NCI-H2081 treated with DMSO at 0.1 percent for 48 hours (cell line): ENCODE measurements around the gene RMI1.

Experiments used
- DNase-seq: peaks from one replicate; lab custom pipeline; 2025; lab: John Stamatoyannopoulos, UW

The RMI1 gene

DNA sequence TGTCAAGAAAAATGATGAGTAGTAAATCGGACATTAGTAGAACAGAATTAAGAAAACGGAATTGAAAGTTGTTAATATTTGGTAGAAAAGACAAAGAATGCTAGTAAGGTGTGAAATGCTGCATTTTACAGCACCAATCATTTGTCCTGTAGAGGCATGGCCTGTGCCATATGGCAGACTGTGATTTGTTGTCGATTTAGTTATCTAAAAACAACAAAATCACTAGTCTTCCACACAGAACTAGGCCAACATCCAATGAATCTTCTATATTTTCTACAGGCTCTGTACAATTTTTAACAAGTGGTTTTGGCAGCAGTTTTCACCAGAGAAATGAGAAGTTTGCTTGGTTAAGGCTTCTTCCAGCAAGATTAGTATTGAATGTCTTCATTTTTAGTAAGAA, 11.0 kb upstream of the RMI1 start:
- no peak for DNase-seq

DNA sequence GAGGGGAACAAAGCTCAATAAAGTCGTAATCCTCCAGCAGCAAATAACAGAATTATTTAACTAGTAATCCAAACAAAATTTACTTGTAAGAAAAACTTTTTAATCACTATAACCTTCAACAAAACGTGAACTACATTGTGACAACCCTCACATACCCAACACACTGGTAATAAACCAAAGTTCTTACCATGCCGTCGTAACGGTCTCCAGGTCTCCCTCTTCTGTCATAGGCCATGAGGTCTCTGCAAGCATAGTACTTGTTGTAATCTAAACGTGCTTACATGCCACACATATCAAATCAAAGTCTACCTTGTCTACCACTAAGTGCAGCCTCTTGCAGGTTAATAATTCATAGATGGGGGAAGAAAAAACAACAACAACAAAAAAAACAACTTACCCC, 9.1 kb upstream of the RMI1 start:
- no peak for DNase-seq

DNA sequence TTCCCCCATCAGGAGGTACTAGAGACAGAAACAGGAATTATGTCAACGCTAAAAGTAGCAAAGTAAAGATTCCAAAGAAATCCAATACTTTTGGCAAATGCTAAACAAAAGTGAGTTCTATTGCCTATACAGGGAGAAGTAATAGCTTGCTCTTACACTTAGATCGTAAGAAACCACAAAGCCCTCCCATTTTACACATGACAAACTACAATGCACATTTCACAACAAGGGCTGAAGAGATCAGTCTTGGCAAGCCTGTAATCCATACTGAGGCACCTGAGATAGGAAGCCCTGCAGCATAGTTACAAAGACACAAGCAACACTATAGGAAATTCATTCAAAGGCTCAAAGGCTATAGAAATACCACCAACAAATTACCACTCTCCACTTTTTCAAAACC, 8.3 kb upstream of the RMI1 start:
- no peak for DNase-seq

DNA sequence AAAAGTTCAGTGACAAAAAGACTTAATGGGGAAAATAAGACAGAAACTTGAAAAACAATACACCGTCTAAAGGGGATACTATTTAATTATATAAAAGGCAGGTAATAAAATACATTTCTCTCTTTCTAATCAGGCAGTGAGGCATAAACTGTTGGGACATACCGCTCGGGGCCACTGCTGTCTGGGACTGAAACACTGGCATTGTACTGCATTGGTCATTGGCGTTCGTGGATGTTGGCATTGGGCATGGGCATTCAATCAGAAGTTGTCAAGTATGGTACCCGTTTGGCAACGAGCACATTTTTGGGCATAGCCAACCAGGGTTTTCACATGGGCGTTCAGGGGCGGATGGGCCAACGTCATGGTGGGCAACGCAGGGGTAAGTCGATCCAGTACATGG, 5.3 kb upstream of the RMI1 start:
- DNase-seq: no peak

DNA sequence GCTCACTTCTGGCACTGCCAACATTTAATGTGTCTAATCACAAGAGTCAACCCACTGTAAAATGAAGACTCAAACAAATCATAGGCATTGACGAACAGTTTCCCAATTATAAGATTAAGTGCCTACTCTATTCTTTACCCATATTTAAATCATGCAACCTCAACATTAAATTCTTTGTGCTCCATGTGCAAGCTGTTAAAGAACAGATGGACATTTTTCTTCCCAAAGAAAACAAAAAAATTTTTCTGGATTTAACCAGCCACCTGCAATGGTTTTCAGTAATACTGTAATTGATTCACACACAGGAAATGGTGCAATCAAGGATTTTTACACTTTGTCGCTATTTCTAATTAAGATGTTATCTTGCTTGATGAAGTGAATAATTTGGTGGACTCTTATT, 4.2 kb upstream of the RMI1 start:
- DNase-seq: no peak

DNA sequence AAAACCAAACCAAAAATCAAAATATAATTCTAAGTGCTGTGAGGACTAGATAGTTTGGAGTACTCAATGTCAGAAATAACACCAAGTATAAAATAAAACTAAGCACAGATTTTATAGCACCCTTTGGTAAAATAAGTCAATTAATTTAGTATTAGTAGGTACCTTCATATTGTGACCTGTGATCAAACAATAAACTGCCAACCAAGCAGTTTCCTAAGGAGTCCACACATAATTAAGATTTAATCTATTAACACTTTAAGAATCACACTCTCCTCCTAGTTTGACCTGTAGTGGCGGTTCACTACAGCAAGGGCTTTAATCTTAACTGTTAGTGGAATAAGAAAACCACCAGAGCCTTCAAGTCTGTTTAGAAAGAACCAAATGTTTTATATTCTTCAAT, 3.4 kb upstream of the RMI1 start:
- DNase-seq: no peak

DNA sequence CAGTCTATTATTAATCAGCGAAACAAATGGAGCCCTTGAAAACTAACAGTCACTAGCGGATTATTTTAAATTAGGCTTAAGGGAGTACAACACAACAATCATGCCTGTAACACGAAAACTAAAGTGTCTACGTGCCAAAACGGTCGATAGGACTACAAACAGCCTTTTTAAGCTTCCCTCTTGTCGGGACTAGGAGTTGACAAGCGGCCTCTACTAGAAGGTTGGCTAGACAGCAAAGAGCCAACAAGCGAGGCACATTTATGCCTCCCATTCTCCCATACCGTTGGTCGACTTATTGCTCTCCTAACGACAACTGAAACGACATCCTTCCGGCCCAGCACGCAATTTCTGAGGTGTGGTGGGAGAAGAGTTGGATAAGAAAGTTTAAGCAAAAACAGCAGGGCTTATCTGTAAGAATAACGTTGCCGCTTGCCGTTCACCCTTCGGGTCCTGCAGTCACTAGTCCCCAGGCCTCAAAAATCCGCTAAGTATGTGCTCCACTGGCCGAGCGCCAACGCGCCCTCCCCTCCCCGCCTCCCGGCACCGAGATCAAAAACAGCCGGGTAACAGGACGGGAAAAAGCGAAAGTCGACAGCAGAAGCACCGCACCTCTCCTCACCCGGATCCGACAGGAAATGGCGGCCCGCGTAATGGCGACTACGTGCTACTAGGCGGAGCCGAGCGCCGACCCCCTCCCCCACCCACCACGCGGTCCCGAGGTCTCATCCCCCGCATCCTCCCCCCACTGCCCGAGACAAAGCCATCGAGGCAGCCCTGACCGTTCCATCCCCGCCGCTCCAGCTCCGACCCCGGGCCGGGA, 1.4 kb upstream of the RMI1 start:
- no peak for DNase-seq

DNA sequence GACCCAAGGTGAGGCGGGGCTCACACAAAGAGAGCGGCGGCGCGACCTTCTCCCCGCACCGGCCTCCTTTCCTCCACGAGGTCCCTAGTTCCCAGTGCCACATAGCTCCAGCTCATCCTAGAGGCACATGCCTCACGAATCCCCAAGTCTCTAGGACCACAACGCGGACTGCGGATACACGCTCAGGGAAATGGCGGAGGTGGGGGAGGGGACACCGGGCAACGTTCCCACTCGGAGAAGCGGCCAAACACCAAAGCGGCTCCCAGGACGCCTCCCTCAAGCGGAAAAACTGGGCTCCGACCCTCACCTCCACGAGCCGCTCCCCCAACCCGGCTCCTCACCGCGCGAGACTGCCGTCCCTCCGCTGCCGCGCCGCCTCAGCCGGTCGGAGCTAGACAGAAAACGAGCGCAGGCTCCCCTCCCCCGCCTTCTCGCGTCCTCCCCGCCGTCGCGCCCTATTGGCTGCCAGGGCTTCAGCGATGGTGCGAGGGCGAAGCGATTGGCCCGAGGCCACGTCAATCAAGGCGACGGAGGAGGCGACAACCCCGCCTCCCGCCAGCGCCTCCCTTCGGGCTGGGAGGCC, 702 bp upstream of the RMI1 start, which contains the start of gene HNRNPK:
HNRNPK (minus strand) TSS at position 404 of the 583 bp plus-strand sequence. CDS start 1,963 bp downstream, outside the sequence.
- DNase-seq: peak; percentile 77

DNA sequence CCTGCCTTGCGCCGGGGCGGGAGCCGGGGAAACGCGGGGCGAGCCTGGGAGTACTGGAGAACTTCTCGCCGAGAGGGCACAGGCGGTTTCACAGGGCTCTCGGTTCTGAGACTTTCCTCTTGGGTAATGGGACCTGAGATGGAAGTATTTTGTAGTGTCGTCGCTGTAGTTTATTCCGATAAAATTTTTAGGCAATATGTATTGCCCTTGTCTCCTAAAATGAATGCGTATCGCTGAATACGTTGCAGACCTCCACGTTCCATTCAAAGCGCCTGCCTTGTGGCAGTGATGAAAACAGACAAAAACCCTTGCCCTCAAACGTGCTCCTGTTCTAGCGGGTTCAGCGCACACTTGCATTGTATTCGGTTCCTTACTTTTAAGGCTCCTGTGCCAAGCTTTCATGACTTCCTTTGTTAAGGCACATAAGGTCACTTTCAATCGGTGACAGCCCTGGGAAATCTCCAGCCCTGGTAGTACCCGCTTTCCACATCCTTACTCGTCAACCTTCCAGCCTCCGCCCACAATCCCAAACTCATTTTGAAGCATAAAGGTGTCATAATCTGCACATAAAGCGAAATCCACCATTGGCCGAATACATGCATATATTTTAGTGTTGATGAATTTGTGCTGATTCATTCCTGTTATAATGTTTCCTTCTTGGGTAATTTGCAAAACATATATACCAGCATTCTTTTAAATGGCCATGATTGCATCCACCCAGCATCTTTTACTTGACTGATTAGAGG, 694 bp downstream of the RMI1 start:
- no peak for DNase-seq

DNA sequence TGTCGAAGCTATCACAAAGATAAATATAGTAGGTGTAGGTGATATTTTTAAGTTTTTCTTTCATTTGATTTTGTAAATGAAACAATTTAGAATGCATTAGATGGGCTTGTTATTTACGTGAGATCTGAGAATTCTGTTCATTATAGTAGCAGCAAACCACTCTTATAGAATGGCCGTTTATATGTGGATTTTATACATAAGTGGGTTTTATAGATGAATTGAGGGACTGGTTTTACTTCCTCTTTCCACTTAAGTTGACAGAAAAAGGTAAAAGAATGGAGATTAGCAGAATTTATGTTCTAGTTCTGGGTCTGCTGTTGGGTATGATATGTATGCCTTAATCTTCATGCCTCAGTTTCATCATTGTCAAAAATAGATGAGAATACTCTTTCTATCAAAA, 5.6 kb downstream of the RMI1 start:
- no peak for DNase-seq

DNA sequence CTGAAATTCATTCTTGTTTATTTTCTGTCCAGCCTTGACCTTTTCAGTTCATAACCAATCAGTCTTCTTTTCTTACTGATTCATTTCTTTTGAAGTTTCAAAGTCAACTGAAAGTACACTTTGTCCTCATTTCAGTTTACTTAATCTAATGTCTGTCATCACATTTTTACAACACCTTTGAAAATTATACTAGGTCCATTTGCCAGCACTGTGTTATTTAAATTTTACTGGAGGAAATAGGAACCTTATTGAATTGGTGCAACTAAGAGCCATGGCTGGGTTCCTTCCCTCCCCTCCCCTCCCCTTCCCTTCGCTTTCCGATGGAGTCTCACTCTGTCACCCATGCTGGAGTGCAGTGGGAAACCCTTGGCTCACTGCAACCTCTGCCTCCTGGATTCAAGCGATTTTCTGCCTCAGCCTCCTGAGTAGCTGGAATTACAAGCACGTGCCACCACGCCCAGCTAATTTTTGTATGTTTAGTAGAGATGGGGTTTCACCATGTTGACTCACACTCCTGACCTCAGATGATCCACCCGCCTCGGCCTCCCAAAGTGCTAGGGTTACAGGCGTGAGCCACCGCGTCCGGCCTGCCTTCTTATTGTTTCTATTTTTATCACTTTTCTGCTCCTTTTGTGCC, 6.3 kb downstream of the RMI1 start:
- DNase-seq: no peak

DNA sequence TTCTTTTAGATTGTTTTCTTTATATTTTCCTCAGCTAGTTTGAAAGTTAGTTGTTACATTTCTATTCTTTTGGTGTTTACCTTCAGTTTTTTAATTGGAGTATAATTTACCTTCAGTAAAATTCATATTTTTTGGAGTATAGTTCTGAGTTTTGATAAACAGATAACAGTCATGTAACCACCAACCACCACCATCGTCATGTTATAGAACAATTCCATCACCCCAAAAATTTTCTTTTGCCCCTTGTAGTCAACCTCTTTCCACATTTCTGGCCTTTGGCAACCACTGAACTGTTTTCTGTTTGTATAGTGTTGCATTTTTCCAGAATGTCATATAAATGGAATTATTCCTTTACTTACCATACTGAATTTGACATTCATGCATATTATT, 6.8 kb downstream of the RMI1 start:
- DNase-seq: no peak

DNA sequence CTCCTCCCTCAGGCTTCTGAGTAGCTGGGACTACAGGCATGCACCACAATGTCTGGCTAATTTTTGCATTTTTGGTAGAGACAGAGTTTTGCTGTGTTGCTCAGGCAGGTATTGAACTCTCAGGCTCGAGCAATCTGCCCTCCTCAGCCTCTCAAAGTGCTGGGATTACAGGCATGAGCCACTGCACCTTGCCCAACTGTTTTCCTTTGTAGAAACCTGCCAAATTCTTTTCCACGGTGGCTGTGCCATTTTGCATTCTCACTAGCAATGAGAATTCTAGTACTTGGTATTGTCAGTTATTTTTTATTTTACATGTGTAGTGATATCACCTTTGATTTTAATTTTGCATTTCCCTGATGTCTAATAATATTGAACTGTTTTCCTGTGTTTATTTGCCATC, 7.8 kb downstream of the RMI1 start:
- DNase-seq: no peak

DNA sequence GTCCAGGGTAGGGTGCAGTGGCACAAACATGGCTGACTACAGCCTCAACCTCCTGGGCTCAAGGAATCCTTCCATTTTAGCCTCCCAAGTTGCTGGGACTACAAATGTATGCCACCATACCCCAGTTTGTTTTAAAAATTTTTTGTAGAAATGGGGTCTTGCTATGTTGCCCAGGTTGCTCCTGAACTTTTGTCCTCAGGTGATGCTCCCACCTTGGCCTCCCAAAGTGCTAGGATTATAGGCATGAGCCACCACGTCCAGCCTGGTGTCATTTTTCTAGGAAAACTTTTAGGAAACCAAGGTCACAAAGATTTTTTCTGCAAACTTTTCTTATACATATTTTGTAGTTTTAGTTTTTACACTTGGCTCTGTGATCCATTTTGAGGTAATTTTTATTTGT, 10.8 kb downstream of the RMI1 start:
- DNase-seq: no peak

DNA sequence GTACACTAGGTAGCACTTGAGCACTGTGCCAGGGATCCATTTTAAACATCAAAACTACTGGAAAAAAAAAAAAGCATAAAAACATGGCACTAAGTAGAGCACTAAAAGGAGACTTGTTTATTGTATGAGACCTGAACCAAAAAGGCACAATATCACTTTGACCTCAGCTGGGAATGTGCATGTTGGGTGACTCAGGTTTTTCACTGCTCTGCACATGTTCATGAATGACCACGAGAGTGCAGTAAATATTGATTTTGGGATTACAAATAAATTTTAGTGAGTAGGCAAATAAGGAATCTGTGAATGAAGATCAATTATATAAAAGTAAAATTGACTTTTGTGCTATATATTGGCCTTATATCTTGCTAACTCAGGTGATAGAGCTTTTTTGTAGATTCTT, 11.8 kb downstream of the RMI1 start:
- no peak for DNase-seq

DNA sequence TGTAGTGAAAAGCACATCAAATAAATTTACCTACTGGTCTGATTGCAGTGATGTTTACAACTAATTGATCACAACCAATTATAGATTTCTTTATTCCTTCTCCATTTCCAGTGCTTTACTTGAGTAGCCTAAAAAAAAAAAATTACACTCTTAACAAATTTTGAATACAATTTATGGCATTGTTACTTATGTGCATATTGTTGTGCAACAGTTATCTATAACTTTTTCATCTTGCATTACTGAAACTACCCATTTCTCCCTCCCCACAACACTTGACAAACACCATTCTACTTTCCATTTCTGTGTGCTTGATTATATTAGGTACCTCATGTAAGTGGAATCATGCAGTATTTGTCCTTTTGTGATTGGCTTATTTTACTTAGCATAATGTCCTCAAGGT, 12.3 kb downstream of the RMI1 start:
- no peak for DNase-seq

DNA sequence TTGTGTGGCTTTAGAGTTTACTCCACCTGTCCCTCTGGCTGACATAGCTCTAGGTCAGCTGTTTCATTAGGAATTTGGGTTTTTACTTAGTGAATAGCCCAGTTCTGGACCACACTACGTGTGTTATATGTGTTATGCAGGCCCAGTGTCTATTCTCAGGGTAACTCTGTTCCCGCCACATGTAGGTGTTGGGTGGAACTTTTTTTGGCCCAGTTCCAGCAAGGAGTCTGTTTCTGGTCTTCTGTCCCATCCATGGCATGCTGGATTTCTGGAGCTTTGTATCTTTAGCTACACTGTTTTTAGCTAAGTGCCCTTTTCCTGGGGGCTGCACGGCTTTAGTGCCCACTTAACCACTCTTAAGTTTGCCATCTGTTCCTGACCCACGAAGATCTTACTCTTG, 15.5 kb downstream of the RMI1 start:
- DNase-seq: no peak

DNA sequence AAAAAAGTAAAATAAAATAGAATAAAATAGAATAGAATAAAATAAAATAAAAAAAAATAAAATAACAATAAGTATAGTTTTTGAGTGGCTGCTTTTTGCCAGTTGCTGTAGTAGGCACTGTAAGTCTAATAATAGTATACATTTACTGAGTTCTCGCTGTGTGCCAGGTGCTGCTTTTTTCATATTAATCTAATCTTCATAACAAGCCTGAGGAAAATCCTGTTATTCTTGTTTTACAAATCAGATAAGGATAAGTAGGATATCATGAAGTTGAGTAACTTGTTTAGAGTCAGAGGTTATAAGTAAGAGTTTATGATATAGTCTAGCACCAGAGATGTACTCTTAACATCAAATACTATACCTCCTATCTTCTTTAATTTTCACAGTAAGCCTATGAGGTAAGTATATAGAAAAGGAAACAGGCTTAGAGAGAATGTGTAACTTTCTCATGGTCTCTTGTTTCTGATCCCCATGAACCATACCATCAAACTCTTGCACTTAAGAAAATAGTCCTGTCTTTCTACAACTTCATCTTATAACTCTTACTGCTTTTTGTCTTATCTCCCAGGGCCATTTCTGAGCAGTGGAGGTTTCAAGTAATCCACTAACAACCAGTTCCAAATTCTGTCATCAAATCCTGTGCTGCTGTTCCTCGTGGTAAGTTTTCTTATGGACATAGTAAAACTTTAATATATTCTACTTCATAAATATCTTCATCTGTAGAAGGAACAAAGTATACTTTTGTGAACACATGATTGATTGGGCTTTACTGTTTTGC, 18.7 kb downstream of the RMI1 start:
- no peak for DNase-seq

DNA sequence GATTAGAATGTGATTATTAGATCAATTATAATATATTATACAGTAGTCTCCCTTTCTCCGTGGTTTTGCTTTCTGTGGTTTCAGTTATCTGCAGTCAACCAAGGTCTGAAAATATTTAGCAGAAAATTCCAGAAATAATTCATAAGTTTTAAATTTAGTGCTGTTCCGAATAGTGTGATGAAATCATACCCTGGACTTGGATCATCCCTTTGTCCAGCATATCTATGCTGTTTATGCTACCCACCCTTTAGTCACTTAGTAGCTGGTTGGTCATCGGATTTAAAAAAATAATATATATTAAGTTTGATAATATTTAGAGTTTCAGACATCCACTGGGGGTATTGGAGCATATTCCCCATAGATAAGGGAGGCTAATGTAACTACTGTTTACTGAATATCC, 19.6 kb downstream of the RMI1 start:
- DNase-seq: no peak

DNA sequence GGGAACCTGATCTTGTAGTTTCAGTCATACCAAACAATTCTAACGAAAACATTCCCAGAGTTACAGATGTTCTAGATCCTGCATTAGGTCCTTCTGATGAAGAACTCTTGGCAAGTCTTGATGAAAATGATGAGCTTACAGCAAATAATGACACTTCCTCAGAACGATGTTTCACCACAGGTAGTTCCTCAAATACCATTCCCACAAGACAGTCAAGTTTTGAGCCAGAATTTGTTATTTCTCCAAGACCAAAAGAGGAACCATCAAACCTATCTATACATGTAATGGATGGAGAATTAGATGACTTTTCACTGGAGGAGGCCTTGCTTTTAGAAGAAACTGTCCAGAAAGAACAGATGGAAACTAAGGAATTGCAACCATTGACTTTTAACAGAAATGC, 21.0 kb downstream of the RMI1 start:
- DNase-seq: no peak

DNA sequence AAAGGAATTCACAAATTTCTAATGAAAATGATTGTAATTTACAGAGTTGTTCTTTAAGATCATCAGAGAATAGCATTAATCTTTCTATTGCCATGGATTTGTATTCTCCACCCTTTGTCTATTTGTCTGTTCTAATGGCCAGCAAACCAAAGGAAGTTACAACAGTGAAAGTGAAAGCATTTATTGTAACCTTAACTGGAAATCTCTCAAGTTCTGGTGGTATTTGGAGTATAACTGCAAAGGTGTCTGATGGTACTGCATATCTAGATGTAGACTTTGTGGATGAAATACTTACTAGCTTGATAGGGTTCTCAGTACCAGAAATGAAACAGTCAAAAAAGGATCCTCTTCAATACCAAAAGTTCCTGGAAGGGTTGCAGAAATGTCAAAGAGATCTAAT, 21.7 kb downstream of the RMI1 start:
- no peak for DNase-seq

DNA sequence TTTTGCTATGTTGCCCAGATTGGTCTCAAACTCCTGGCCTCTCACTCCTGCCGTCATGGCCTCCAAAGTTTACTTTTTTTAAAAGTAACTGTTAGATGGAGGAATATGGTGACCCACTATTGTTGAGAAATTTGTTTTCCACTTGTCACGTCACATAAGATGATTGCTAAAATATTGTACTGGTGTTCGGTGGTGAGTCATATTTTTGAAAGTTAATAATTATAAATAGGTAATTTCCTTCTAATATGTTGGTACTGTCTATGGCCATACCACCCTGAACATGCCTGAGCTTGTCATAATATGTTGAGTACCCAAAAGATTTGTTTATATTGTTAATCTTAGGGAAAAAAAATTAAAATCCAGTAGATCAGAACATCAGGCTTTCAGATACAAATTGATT, 22.6 kb downstream of the RMI1 start:
- DNase-seq: no peak
